NT2/D1 (cell line): ENCODE data around the gene RAD50.

Experiments used
- SUZ12 ChIP-seq: IDR thresholded peaks from 2 replicates; pipeline ENCODE4 v1.6.1; 2011; ENCODE audit not compliant: insufficient read length, insufficient read depth; ENCODE audit errors: extremely low read depth
- YY1 ChIP-seq: IDR thresholded peaks from 2 replicates; pipeline ENCODE4 v1.6.1; 2011; ENCODE audit not compliant: insufficient read length, insufficient read depth

DNA sequence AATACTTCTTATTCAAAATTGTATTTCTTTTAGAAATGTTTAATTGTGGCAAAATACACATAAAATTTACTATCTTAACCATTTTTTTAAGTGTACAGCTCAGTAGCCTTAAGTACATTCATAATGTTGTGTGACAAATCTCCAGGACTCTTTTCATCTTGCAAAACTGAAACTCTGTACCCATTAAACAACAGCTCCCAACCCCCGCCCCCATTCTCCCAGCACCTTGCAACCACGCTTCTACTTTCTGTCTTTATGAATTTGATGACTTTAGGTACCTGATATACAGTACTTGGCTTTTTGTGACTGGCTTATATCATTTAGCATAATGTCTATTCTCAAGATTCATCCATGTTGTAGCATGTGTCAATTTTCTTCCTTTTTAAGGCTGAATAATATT lies 10.7 kb upstream of the RAD50 start:
- TF ChIP-seq YY1: no peak
- no peak for TF ChIP-seq SUZ12
